Right lobe of liver (tissue), 6 donors: ENCODE measurements around the gene SEMA4F. TPM values are rescaled to one million over a fixed set of nuclear protein-coding genes. Genes with fewer than 3 reads are reported as not detected.
A peak's percentile ranks its signal among the peaks of the same experiment; 100 is the strongest.

Experiments used
- ATAC-seq, 4 donors: fragments of 200-7000 bp; cut with Tn5 transposase; one replicate each; pipeline ENCODE4 v1.9.1; 2020; ENCODE audit warnings: mild to moderate bottlenecking in 4 of 4, moderate library complexity in 4 of 4
- DNase-seq, 3 donors: peaks; one replicate each; pipeline ENCODE4 v3.0.0-alpha.2; 2020
- H3K27ac ChIP-seq, 3 donors: fragments of 200-600 bp; one replicate each; pipeline ENCODE4 v1.8.0; 2022
- H3K27me3 ChIP-seq, 2 donors: fragments of 200-600 bp; one replicate each; pipeline ENCODE4 v1.8.0; 2022
- H3K36me3 ChIP-seq, 4 donors: fragments of 200-600 bp; sonication (generic) in 1 of 4; one replicate each; pipeline versions ENCODE4 v1.5.1 to v1.8.0; 2017 to 2022; ENCODE audit warnings: control low read depth in 1 of 4
- H3K4me1 ChIP-seq, 4 donors: fragments of 200-600 bp; sonication (generic) in 1 of 4; one replicate each; pipeline versions ENCODE4 v1.5.1 to v1.8.0; 2017 to 2022; ENCODE audit warnings: control low read depth in 1 of 4
- H3K4me3 ChIP-seq, 3 donors: fragments of 200-600 bp; one replicate each; pipeline ENCODE4 v1.8.0; 2022
- H3K9me3 ChIP-seq, 4 donors: fragments of 200-600 bp; sonication (generic) in 1 of 4; one replicate each; pipeline versions ENCODE4 v1.5.1 to v1.8.0; 2017 to 2022; ENCODE audit warnings: control low read depth in 1 of 4
- POLR2A ChIP-seq: fragments of 450-650 bp; IDR thresholded peaks from one replicate; pipeline ENCODE4 v1.6.1; 2017; ENCODE audit warnings: antibody characterized with exemption, mild to moderate bottlenecking
- WGBS: methylation state at CpG from one replicate; pipeline ENCODE4 v1.1.6; 2018; ENCODE audit warnings: low coverage, low lambda C conversion rate; ENCODE audit not compliant: insufficient coverage; ENCODE audit errors: missing lambda C conversion rate; 5-methylcytosine and 5-hydroxymethylcytosine counted together
- intact Hi-C, 2 donors: fragments of 100-400 bp; cut with DNase I; formaldehyde crosslinking; loops; one replicate each; pipeline versions ENCODE4 v1.11.2 to v1.14.1; 2022
- total RNA-seq, 6 experiments: library from RNA; depleted of rRNA in 2 of 6; stranded (reverse); fragments of >200 nt in 2 of 6; fragmentation: NEBNext Ultra II Directional in 3 of 6; extraction: Animal tissue kit (Norgen Biotek cat#: 25700) in 3 of 6; gene quantifications; one replicate each; pipeline versions ENCODE4 v1.1.0 to v1.2.4, GENCODE V29; 2016 to 2023
- TF ChIP-seq, protein P1 (sequence below), 4 donors: fragments of 200-600 bp in 3 of 4; fragments of 450-650 bp in 1 of 4; IDR thresholded peaks; one replicate each; pipeline versions ENCODE4 v1.5.1 to v1.8.0; 2016 to 2022; ENCODE audit warnings: antibody characterized with exemption in 4 of 4, mild to moderate bottlenecking in 2 of 4
- donor health status: DM: no; HTN: yes; CAD: no.
- donor health status: DM: no; HTN: no; CAD: no.
- donor health status: DM: no; HTN: no; CAD: no.
- donor health status: DM: no; HTN: yes; CAD: no.
- donor health status: DM: no; HTN: yes; CAD: no.

The SEMA4F gene
- total RNA-seq, 6 experiments from 2014 or later = 1.1 to 2.3 (median 1.6) TPM

DNA sequence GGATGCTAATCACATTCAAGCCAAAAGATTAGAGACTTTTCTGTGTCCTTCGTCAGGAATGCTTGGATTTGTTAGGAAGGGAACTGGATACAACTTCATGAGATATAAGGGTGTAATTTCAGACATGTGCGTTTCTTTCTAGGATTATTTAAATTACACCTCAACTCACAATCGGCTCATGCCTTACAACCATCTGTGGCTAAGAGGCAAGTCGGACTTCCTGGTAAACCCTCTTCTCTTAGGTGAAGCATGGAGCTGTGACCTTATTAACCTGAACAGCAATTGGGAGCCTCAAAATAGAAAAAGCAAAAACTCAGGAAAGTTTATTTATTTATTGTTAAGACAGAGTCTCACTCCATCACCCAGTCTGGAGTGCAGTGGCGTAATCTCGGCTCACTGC is 61.8 kb downstream of the SEMA4F start:
- WGBS = 39% methylated on average over 6 of the region's 6 CpGs
- Histone ChIP-seq H3K4me1 (peaks cover 0 to 6% (median 0%) of the 10 kb centered on the region in 4 donors), H3K27ac (no peak overlapping the region), H3K36me3 (no peaks in the 10 kb centered on the region), H3K9me3 (no peaks in the 10 kb centered on the region), H3K4me3 (peak overlapping the region in 2 of 3 donors; percentile 50 to 61), H3K27me3 (no peaks in the 10 kb centered on the region)
- no peak for ATAC-seq
- intact Hi-C loops = loop anchor here (5.0 to 10.0 kb wide), 2 partner anchors 159 to 161 kb away; no protein-coding TSS in a partner anchor
- DNase-seq = no peak
- TF ChIP-seq, protein P1, sequence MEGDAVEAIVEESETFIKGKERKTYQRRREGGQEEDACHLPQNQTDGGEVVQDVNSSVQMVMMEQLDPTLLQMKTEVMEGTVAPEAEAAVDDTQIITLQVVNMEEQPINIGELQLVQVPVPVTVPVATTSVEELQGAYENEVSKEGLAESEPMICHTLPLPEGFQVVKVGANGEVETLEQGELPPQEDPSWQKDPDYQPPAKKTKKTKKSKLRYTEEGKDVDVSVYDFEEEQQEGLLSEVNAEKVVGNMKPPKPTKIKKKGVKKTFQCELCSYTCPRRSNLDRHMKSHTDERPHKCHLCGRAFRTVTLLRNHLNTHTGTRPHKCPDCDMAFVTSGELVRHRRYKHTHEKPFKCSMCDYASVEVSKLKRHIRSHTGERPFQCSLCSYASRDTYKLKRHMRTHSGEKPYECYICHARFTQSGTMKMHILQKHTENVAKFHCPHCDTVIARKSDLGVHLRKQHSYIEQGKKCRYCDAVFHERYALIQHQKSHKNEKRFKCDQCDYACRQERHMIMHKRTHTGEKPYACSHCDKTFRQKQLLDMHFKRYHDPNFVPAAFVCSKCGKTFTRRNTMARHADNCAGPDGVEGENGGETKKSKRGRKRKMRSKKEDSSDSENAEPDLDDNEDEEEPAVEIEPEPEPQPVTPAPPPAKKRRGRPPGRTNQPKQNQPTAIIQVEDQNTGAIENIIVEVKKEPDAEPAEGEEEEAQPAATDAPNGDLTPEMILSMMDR (IDR thresholded peaks at IDR 0.05) = no peak
- TF ChIP-seq POLR2A = no peak

DNA sequence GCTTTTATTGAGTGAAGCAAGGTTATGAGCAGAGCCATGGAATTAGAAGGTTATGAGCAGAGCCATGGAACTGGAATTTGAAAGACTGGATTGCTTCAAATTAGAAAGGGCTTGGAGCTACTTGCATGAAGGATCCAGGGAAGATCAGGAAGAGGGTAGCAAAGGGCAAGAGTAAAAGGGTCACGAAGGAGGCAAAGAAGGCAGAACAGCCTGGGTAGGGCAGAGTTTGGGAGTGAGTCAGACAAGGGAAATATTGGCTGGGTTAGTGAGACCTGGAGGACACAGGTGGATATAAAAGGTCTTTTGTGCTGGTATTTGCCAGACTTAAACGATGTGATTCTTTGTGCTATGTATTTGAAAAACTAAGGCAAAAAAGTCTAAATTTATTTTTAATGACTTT is 65.0 kb downstream of the SEMA4F start:
- Histone ChIP-seq H3K4me3 (no peak overlapping the region), H3K4me1 (peaks cover 0 to 6% (median 0%) of the 10 kb centered on the region in 4 donors), H3K27ac (no peak overlapping the region), H3K27me3 (no peaks in the 10 kb centered on the region), H3K36me3 (no peaks in the 10 kb centered on the region), H3K9me3 (no peaks in the 10 kb centered on the region)
- TF ChIP-seq, protein P1 (IDR thresholded peaks at IDR 0.05) = no peak
- no peak for TF ChIP-seq POLR2A
- WGBS = 44% methylated on average over 2 of the region's 2 CpGs
- no peak for ATAC-seq
- DNase-seq = no peak
- intact Hi-C loops = loop anchor here (5.0 to 10.0 kb wide), 2 partner anchors 156 to 158 kb away; no protein-coding TSS in a partner anchor

DNA sequence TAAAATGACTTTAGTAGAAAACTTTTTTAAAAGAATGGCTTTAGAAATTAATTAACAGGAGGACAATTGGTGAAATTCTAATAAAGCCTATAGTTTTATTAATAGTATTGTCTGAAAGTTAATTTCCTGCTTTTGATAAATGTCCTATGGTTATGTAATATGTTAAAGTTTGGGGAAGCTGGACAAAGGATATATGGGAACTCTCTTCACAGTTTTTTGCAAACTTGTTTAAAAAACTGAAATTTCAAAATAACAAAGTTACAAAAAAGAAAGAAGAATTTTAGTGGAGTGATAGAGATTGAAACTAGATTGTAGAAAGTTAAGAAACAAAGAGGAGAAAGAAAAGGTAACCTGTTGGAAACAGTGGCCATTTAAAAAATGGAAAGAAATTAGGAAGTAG is 67.3 kb downstream of the SEMA4F start:
- Histone ChIP-seq H3K9me3 (no peaks in the 10 kb centered on the region), H3K27ac (no peak overlapping the region), H3K27me3 (no peaks in the 10 kb centered on the region), H3K4me3 (no peak overlapping the region), H3K36me3 (no peaks in the 10 kb centered on the region), H3K4me1 (no peaks in the 10 kb centered on the region)
- DNase-seq (no peak), ATAC-seq (no peak)
- intact Hi-C loops = no loop called here
- TF ChIP-seq, protein P1 (IDR thresholded peaks at IDR 0.05) = no peak
- no peak for TF ChIP-seq POLR2A

DNA sequence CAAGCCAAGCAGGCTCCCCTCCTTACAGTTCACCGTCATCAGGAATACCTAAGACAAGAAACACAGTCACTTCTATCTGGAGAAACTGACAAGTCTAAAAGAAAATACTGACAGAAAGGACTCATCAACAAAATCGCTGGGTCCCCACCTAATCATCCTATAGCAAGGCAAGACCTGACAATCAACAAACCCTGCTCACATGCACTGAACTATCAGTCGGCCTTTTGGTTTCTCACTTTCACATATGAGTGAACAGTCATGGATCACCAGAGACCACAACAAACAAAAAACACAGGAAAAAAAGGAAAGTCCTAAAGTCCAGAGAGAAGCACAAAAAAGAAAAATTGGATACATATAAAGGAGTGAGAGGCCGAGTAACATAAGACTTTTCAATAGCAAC is 70.4 kb downstream of the SEMA4F start:
- TF ChIP-seq, protein P1 (IDR thresholded peaks at IDR 0.05) = no peak
- no peak for TF ChIP-seq POLR2A
- Histone ChIP-seq H3K27ac (no peak overlapping the region), H3K9me3 (no peaks in the 10 kb centered on the region), H3K4me1 (no peaks in the 10 kb centered on the region), H3K4me3 (no peak overlapping the region), H3K36me3 (no peaks in the 10 kb centered on the region), H3K27me3 (no peaks in the 10 kb centered on the region)
- no peak for ATAC-seq
- intact Hi-C loops = no loop called here
- no peak for DNase-seq
- WGBS = 68% methylated on average over 4 of the region's 4 CpGs

DNA sequence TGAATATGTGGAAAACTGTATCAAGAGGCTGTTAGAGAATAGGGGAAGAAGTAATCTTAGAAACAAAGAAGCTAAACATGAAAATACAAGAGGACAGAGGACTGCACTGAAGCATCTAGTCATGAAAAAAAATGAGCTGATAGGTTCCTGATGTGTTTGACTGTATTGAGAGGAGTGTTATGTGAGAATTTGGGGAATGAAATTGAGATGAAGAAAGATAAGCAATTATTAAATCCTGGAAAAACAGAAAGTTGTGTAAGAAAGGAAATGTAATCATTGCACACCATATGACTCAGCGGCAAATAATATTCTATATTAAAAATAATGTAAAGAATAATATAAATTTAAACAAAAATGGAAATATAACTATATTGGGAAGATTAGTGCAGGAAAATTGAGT is 71.2 kb downstream of the SEMA4F start:
- Histone ChIP-seq H3K36me3 (no peaks in the 10 kb centered on the region), H3K9me3 (no peaks in the 10 kb centered on the region), H3K27ac (no peak overlapping the region), H3K4me3 (no peak overlapping the region), H3K4me1 (no peaks in the 10 kb centered on the region), H3K27me3 (no peaks in the 10 kb centered on the region)
- 89% methylated on average over 1 of the region's 1 CpG for WGBS
- no peak for ATAC-seq
- intact Hi-C loops = no loop called here
- TF ChIP-seq, protein P1 (IDR thresholded peaks at IDR 0.05) = no peak
- TF ChIP-seq POLR2A = no peak
- DNase-seq = no peak
